Neural cell (in vitro differentiated cells): ENCODE measurements around the gene SETBP1. TPM values are rescaled to one million over a fixed set of nuclear protein-coding genes. Genes with fewer than 3 reads are reported as not detected.

Experiments
- H2AFZ ChIP-seq: fragments of 200-600, 300-800 bp; sonication (generic), shearing (Covaris generic); 2 replicates; pipeline ENCODE4 v1.6.0; 2014; ENCODE audit warnings: low read depth, mild to moderate bottlenecking, antibody characterized with exemption, low read length, moderate library complexity
- H3F3A ChIP-seq: fragments of 200-600 bp; shearing (Covaris generic); 2 replicates; pipeline ENCODE4 v1.6.1; 2016; ENCODE audit warnings: mild to moderate bottlenecking, moderate library complexity, mixed read lengths, antibody characterized with exemption, low read length; ENCODE audit not compliant: insufficient read depth, poor library complexity, severe bottlenecking
- H3K27ac ChIP-seq: fragments of 200-600, 300-800 bp; sonication (generic), shearing (Covaris generic); 2 replicates; pipeline ENCODE4 v1.5.1; 2014; ENCODE audit warnings: mild to moderate bottlenecking, low read length, moderate library complexity
- H3K27me3 ChIP-seq: fragments of 300-800, 200-600 bp; sonication (generic), shearing (Covaris generic); 2 replicates; pipeline ENCODE4 v1.6.0; 2014; ENCODE audit warnings: mild to moderate bottlenecking, low read depth, low read length, moderate library complexity; ENCODE audit not compliant: insufficient read depth
- H3K36me3 ChIP-seq: fragments of 300-800, 200-600 bp; sonication (generic), shearing (Covaris generic); 2 replicates; pipeline ENCODE4 v1.5.1; 2014; ENCODE audit warnings: mild to moderate bottlenecking, antibody characterized with exemption, low read length, moderate library complexity; ENCODE audit not compliant: insufficient read depth
- H3K4me2 ChIP-seq: fragments of 300-800, 200-600 bp; sonication (generic), shearing (Covaris generic); 2 replicates; pipeline ENCODE4 v1.6.0; 2014; ENCODE audit warnings: mild to moderate bottlenecking, low read length
- H3K4me3 ChIP-seq: fragments of 300-800, 200-600 bp; sonication (generic), shearing (Covaris generic); 2 replicates; pipeline ENCODE4 v1.5.1; 2014; ENCODE audit warnings: mild to moderate bottlenecking, low read length, moderate library complexity
- H3K79me2 ChIP-seq: fragments of 200-600 bp; shearing (Covaris generic); replicated peaks from 2 replicates; pipeline ENCODE4 v1.6.0; 2014; ENCODE audit warnings: mild to moderate bottlenecking, low read length, moderate library complexity; ENCODE audit not compliant: insufficient read depth
- H3K9ac ChIP-seq: fragments of 300-800, 200-600 bp; sonication (generic), shearing (Covaris generic); 2 replicates; pipeline ENCODE4 v1.6.1; 2016; ENCODE audit warnings: mild to moderate bottlenecking, low read length, mixed read lengths
- H3K9me2 ChIP-seq: fragments of 200-600 bp; shearing (Covaris generic); 2 replicates; pipeline ENCODE4 v1.6.1; 2016; ENCODE audit warnings: mild to moderate bottlenecking, low read length, mixed read lengths; ENCODE audit not compliant: insufficient read depth
- H3K9me3 ChIP-seq: fragments of 200-600, 300-800 bp; sonication (generic), shearing (Covaris generic); 2 replicates; pipeline ENCODE4 v1.6.1; 2016; ENCODE audit warnings: mild to moderate bottlenecking, mixed run types, low read length, moderate library complexity, mixed read lengths
- H4K20me1 ChIP-seq: fragments of 200-600 bp; shearing (Covaris generic); 2 replicates; pipeline ENCODE4 v1.6.1; 2016; ENCODE audit warnings: mild to moderate bottlenecking, mixed run types; ENCODE audit not compliant: insufficient read depth
- CTCF ChIP-seq: fragments of 450-650 bp; IDR thresholded peaks from 2 replicates; pipeline ENCODE4 v1.5.1; 2014; ENCODE audit warnings: antibody characterized with exemption, mild to moderate bottlenecking, moderate library complexity; ENCODE audit not compliant: poor library complexity, severe bottlenecking
- EP300 ChIP-seq: fragments of 450-650 bp; conservative IDR thresholded peaks from 2 replicates; pipeline ENCODE4 v1.6.1; 2014; ENCODE audit warnings: antibody characterized with exemption, mild to moderate bottlenecking, moderate library complexity; ENCODE audit not compliant: poor library complexity, severe bottlenecking
- EZH2 ChIP-seq: fragments of 200-600, 300-800 bp; shearing (Covaris generic), sonication (generic); IDR thresholded peaks from 2 replicates; pipeline ENCODE4 v1.6.1; 2014; ENCODE audit warnings: antibody characterized with exemption, low read length, borderline replicate concordance, mild to moderate bottlenecking; ENCODE audit not compliant: insufficient read depth, poor library complexity, severe bottlenecking
- MXI1 ChIP-seq: fragments of 450-650 bp; conservative IDR thresholded peaks from 2 replicates; pipeline ENCODE4 v1.6.1; 2014; ENCODE audit warnings: antibody characterized with exemption, mild to moderate bottlenecking; ENCODE audit not compliant: poor library complexity, severe bottlenecking
- POLR2AphosphoS5 ChIP-seq: IDR thresholded peaks from 2 replicates; pipeline ENCODE4 v1.6.1; 2012
- RAD21 ChIP-seq: fragments of 450-650 bp; conservative IDR thresholded peaks from 2 replicates; pipeline ENCODE4 v1.6.1; 2014; ENCODE audit warnings: antibody characterized with exemption, mild to moderate bottlenecking, moderate library complexity
- REST ChIP-seq: IDR thresholded peaks from 2 replicates; pipeline ENCODE4 v1.6.1; 2012; ENCODE audit warnings: borderline replicate concordance
- SMC3 ChIP-seq: fragments of 450-650 bp; conservative IDR thresholded peaks from 2 replicates; pipeline ENCODE4 v1.6.1; 2014; ENCODE audit warnings: antibody characterized with exemption, mild to moderate bottlenecking, moderate library complexity; ENCODE audit not compliant: poor library complexity
- TAF1 ChIP-seq: IDR thresholded peaks from 2 replicates; pipeline ENCODE4 v1.6.1; 2012; ENCODE audit warnings: low read depth
- polyA plus RNA-seq: library from polyadenylated mRNA; depleted of rRNA; stranded (reverse); fragments of >200 nt; gene quantifications from 2 replicates; pipeline ENCODE4 v1.2.3, GENCODE V29; 2014

SETBP1 gene
- polyA plus RNA-seq, 1 donor from 2014 or later = 13.7 TPM

- Histone ChIP-seq H2AFZ (no peak overlapping the region), H3K9ac (no peak overlapping the region), H3K36me3 (no peaks in the 10 kb centered on the region), H3K4me3 (no peak overlapping the region), H3K79me2 (peaks cover 76% of the 10 kb centered on the region), H3K4me2 (no peak overlapping the region), H4K20me1 (no peaks in the 10 kb centered on the region), H3K27me3 (no peaks in the 10 kb centered on the region), H3K9me2 (no peaks in the 10 kb centered on the region), H3F3A (no peaks in the 10 kb centered on the region), H3K9me3 (no peaks in the 10 kb centered on the region), H3K27ac (no peak overlapping the region)
- TF ChIP-seq REST (no peak), TAF1 (no peak), EZH2 (no peak), CTCF (no peak), POLR2AphosphoS5 (no peak), EP300 (no peak), SMC3 (no peak), MXI1 (no peak), RAD21 (no peak)
Observed at GRCh38 chr18:44747157-44747556, 66.5 kb downstream of the SETBP1 start.

- no peak for TF ChIP-seq REST
- no peak for TF ChIP-seq CTCF
- TF ChIP-seq RAD21 = no peak
- no peak for TF ChIP-seq POLR2AphosphoS5
- TF ChIP-seq MXI1 = no peak
- no peak for TF ChIP-seq SMC3
- TF ChIP-seq EZH2 = no peak
- TF ChIP-seq EP300 = no peak
- no peak for TF ChIP-seq TAF1
- H3K27me3 ChIP-seq = no peaks in the 10 kb centered on the region
- no peaks in the 10 kb centered on the region for H3F3A ChIP-seq
- H2AFZ ChIP-seq = no peak overlapping the region
- H3K4me3 ChIP-seq = no peak overlapping the region
- no peak overlapping the region for H3K4me2 ChIP-seq
- H3K9me3 ChIP-seq = no peaks in the 10 kb centered on the region
- no peak overlapping the region for H3K27ac ChIP-seq
- H3K9ac ChIP-seq = no peak overlapping the region
- no peaks in the 10 kb centered on the region for H3K36me3 ChIP-seq
- no peaks in the 10 kb centered on the region for H4K20me1 ChIP-seq
- H3K79me2 ChIP-seq = peaks cover 69% of the 10 kb centered on the region
- no peaks in the 10 kb centered on the region for H3K9me2 ChIP-seq
Observed at GRCh38 chr18:44748582-44748981, 67.9 kb downstream of the SETBP1 start.
